GM19395 (cell line): ENCODE measurements around the gene EPO.

Experiments used
- ATAC-seq: cut with Tn5 transposase; IDR thresholded peaks from one replicate; pipeline ENCODE4 v1.9.1; 2021; ENCODE audit warnings: mild to moderate bottlenecking, moderate library complexity; ENCODE audit not compliant: unreplicated experiment

The EPO gene

DNA sequence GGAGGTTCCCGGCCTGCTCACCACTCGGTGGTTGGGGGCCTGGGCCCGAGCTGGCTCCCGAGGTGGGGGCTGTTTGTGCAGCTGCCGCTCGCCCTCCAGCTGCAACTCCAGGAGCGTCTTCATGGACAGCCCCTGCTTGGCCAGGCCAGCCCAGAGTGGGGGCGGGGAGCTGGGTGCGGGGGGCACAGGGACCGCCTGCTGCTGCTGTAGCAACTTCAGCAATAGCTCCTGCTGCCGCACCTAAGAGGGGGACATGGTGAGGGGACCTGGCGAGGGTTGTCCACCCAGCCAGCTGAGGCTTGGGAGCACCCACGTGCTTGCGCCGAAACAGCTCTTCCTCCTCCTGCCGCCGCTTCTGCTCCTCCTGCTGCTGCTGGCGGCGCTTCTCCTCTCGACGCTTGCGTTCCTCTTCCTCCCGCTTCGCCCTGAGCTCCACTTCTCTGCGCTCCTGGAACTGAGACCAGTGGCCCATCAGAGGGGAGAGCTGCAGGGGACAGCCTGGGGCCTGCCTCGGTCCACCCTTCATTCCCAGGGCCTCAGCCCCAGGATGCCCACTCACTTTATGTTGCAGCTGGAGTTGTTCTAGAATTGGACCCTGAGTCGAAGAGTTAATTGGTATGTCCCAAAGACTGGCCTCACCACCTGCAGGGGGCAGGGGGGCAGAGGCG lies 37.1 kb upstream of the EPO start:
- no peak for ATAC-seq

DNA sequence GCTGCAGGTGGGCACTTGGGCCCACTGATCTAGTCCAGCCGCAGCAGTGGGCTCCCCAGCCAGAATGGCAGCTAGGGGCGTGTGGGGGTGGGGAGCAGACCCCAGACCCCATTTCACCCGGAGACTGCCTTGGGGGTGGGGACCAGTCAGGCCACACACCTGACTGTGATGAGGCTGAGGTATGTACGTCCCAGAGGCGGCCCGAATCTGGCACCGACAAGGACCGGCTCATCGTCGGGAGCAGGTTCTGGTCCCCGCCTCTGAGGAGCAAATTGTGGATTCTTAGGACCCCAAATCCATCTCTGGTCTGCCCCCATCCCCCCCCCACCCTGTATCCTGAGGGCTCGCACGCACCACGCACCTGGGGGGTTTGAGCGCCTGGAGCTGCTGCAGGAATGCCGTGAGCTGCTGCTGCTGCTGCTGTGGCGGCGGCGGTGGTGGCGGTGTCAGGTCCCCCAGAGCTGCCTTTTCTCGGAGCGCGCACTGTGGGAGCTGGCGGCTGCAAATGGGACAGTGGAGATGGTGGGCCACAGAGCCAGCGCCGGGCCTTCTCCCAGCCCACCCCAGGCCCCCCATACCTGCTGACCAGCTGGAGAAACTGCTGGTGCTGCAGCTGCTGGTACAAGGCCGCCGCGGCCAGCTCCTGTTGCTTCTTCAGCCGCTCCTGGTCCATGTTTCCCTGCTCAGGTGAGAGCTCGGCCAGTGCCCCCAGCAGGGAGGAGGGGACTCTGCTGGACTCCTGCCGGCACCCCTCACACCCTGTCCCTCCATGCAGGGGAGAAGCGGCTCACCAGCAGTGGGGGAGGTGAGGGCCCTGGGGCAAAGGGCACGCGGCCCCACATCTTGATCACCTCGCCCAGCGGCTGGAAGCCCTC lies 36.4 kb upstream of the EPO start:
- no peak for ATAC-seq

DNA sequence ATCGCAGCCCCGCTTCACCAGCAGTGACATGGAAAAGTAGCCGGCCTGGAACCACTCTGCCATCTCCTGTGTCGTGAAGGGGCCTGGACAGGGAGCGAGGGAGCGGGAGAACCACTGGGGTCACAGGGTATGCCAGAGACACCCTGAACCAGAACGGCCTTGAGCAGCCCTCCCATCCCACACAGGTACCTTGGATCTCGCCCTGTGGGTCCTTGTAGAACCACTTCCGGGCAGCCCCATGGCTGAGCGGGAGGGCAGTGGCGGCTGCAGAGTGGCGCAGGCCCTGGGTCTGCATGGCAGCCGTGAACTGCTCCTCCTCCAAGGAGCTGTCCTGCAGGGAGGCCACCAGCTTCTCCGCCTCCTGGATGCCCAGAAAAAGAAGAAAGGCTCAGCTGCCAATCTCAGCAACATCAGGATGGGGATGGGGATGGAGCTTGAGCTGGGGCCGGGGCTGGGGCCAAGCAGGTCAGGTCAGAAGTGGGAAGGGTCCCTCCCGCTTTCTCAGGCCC lies 35.7 kb upstream of the EPO start:
- ATAC-seq = no peak

DNA sequence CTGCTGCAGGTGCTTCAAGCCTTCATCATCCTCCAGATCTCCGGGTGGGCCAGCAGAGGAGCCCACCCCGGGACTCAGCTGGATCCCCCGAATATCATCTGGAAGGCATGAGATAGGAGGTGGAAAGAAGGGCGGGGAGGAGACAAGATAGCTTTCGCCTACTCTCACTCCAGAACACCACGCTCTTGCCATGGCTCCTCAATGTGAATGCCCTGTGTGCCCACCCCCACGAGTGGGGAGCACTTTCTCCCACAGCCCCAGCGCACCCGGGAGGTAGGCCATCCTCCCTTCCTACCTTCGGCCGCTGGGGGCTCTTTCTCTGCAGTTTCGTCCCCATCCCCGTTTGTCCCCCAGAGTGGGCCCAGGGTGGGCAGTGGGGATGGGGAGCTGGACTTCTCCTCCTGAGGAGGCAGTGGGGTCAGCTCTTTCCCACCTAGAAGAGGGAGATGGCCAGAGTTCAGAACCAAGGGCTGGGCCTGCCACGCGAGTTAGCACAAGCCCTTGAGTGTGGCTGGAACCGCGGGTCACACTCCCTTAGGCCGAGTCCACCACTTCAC lies 35.1 kb upstream of the EPO start:
- ATAC-seq = no peak

DNA sequence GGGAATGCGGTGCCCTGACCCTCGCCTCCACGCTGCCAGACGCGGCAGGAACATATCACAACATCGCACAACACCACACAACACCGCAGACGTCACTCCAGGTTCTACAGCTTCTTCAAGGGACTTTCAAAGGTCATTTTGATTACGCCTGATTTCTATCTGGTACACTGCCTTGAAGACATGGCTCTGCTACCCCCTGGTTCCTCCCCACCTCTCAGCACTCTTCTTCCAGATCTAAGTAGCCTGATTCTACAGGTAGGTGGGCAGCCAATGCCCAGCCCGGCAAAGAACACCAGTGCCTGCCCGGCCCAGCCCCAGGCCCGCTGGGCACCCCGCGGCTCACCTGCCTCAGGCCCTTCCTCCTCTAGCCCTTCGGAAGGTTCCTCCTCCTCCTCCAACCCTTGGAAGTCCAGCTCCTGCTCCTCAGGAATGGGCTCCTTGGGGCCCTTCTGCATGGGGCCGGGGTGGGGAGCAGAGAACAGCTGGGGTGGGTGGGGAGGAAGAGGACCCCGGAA lies 34.6 kb upstream of the EPO start:
- no peak for ATAC-seq

DNA sequence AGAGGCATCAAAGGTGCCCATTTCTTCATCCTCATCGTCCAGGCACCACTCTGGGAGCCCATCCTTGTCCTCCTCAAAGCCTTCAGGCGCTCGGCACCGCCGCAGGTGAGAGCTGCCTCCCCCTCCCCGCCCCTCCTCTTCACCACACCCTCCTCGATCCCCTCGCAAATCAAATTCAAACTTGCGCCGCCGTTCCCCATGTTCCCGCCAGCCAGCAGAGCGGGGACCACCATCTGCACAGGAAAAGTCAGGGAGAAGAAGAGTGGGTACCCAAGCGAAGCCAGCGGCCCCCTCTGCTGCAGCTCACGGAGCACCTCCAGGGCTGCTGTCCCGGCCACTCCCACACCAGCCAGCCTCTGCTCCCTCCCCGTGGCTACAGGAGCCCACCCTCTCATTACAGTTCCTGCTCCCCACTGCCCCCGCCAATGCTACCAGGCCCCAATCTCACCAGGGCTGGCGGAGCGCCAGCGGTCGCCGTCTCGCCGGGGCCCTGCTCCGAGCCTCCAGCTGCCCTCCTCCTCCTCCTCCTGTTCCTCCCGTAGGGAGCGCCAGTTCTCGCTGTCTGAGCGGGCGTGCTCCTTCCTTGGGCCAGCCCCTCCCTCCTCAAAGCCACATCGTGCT lies 34.0 kb upstream of the EPO start:
- ATAC-seq = no peak

DNA sequence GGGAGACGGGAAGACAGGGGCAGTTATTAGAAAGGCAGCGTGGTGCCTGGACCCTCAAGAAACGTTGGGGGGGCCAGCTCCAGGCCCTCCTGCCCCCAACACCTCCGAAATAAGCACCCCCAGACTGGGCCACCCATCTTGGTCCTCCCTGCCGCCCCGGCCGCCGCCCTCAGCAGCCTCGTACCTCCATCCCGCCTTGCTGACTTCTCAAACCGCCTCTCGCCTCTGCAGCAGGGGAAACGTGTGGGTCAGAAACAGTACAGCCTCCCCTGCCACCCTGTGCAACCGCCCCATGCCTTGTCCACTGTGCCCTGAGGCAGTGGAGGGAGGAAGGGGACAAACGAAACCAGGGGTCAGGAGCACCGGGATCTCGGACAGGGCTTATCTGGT lies 33.5 kb upstream of the EPO start:
- no peak for ATAC-seq

DNA sequence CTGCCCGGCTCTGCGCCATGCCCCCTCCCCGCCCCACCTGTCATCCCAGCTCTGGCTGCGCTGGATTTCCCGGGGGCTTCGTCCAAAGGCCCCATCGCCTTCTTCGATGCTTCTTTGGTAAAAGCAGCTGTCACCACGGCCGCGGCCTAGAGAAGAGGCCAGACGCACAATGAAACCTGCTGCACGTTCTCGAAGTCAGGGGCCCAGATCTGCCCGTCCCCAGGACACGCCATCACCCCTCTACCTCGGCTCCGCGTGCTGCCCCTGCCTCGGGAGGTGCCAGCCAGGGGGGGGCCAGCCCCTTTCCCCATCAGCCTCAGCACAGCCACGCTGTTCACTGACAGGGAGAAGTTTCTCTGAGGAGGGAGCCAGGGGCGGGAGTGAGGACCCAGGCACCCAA lies 33.0 kb upstream of the EPO start:
- no peak for ATAC-seq

DNA sequence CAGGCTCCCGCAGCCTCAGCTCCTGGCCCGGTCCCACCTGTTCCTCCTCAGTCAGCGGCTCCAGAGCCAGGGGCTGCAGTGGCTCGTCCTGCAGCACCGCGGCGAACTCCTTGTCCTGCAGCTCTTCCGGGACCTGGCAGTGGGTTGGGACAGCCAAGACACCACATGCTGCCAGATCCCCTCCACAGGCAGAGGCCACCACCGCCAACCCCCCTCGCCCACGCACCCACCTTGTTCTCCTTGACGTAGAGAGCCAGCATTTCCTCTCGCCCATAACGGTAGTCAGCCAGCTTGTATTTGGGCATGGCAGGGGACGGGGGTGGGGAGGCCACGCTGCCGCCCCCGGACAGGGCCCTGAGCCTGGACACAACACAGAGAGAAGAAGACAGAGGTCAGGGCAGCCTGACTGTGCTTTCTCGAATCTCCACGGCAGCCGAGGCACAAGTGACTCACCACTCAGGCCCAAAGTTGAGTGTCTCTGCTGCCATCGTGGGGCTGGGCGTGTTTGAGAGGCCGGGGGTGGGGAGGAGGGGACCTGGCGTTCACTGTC lies 32.4 kb upstream of the EPO start:
- ATAC-seq = no peak

DNA sequence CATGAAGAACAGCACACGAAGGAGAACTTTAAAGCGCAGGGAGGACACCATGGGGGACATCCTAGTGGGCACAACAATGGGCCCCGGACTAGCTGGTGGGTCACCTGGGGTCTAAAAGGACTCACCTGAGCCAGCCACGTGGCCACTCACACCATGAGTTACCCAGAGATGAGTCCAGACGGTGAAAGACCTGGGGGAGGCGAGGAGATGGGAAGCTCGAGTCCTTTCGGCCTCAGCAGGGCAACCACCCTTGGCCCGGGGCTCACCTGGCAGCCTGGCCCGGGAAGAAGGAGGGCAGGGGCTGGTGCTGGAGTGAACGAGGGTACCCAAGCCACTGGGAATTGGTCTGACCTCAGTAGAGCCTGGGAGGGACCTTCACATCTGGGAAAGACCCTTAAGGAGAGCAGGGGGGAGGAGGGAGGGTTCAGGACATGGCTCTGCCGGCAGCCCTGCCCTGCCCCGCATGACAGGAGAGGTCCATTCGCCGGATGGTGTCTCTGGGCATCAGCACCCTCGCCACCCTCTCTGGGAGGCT lies 31.9 kb upstream of the EPO start:
- ATAC-seq = no peak

DNA sequence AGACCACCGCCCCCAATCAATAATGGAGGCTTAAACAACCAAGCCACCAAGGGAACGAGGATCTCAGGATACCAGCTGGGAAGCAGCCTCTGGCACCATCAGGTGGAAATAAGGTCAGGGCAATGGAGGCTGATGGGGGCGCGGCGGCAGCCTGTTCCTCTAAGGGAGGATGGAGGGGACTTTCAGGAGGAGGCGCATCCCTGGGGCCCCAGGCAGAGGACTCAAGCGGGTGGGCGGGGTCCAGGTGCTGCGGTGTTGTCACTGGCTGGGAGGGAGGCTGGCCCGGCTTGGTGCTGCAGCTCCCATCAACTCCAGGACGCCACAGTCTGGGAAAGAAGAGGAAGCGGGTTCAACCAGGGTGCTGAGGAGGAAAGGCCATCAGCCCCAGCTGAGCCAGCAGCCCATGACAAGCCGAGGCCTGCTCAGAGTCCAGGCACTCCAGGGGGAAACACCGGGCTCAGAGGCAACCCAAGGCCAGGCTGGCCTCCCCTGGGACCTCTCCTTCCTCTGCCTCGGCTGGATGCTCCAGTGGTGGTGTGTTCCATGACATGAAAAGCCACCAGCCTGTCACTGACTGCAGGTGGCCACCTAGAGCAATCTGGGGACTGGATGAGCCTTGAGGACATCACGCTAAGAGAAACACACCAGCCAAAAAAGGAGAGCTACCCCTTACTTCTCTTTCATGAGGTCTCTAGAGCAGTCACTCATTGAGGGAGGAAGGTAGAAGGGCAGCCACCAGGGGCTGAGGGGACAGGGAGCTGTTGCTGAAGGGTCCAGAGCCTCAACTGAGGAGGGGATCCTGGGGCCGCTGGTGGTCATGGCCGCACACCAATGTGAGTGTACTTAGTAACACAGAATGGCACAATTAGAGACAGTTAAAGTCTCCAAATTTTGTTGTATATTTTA lies 30.8 kb upstream of the EPO start:
- ATAC-seq = no peak

DNA sequence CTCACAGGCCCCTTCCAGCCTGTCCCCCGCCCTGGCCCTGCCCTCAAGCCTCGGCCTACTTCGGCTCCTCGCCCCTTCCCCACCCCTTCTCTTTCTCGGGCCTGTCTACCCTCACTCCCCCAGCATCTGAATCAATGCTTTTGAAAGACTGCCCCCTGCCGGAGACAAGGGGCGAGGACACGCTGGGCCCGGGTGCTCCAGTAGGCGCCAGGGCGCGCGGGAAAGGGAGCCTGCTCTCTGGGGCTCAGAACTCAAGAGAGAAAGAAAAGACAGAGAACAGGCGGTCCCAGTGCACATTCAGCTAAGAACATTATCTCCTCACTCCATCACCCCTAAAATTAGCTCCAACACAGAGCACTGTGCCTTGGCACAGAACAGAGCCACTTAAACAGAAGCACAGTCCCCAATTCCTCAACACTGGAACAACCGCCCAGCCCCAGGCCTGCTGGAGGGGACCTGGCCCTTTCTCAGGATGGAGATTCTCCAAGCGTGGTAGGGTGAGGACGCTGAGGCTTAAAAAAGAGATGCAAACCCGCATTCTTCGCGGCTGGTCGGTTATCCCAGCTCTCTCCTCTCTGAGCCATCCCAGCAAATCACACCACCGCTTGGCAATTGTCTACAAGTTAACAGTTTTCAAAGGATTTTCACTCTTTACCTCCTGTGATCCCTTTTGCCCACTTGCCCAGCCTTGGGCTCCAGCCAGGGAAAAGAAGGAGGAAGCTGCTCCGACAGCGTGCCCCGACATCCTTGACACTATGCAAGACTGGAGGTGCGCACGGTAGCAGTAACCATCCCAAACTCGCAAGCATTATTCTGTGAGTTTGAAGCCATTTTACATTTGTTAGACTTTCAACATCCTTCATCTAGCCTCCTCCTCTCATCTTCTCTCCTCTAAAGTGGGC lies 28.3 kb upstream of the EPO start:
- ATAC-seq = no peak

DNA sequence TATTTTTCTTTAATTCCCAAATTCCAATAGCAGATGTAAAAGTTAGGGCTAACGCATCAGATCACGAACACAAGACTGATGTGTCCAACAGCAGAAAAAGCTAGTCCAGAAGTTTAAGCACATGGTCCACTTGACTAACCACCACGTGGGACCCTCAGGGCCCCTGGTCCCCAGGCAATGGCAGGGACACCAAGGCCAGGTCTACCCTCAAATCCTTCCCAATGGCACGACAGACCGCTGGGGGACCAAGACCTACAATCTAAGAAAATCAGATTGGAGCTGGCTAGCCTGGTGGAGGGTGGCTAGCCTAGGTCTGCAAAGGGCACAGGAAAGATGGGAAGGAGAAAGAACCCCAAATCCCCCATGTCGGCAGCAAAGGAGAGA lies 27.7 kb upstream of the EPO start:
- no peak for ATAC-seq

DNA sequence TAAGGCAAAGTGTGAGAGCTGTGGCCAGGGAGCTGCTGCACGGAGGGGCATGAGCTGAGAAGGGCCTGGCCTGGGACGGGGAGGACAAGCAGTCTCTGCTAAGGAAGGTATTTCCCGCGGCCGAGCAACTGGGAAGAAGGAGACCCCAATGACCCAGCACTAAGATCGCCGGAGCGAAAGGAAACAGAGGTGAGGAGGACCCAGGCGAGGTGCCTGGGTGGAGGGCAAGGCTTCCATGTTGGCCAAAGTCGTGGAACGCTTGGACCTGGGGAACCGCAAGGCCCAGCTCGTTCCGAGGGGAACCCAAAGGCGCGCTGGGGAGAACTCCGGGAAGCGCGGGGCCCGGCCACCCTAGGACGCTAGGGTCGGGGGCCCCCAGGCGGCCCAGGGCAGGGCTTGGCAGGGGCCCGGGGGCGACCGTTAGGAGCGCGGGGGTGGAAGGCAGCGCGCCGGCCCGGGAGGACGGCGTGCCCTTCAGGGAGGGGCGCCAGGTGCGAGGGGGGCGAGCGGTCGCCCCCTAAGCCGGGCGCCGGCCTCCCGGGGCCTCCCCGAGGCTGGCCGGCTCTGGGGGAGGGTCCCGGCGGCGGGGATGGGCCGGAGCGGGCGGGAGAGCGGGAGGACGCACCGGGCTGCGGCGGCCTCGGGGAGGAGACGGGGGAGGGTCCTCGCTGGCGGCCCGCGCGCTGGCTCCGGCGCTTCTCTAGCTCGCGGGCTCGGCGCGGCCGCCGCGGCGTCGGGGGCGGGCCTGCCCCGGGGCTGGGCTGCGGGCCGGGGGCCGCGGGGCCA lies 26.8 kb upstream of the EPO start:
- peak; percentile 17 for ATAC-seq

DNA sequence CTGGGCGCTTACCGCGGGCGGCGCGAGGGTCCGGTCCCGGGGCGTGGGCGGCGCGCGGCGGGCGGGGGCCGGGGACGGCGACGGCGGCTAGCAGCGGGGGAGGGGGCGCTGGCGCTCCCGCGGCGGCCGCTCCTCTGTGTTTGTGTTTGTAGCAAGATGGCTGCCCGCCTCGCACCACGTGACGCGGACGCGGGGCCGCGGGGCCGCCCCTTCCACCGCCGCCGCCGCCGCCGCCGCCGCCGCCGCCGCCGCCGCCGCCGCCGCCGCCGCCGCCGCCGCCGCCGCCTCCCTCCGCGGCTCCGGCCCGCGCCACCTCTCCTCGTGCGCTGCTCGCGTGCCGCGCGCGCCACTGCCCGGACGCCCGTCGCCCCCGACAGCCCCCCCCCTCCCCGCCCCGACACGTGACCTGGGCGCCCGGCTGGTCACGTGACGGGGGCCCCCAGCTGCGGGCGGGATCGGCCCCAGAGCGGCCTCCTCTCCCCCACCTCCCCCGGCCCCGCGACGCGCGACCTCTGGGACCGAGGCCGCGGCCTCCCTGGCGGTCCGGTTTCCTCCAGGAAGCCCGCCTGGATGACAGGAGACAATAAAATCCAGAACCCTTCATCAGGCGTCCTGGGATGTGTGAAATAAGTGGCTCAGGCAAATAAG lies 26.0 kb upstream of the EPO start, which contains the start of gene GIGYF1:
Gene GIGYF1 (minus strand): TSS at position 153 of the 648 bp plus-strand sequence. CDS start 6,012 bp downstream, outside the sequence.
- ATAC-seq = peak; percentile 52

DNA sequence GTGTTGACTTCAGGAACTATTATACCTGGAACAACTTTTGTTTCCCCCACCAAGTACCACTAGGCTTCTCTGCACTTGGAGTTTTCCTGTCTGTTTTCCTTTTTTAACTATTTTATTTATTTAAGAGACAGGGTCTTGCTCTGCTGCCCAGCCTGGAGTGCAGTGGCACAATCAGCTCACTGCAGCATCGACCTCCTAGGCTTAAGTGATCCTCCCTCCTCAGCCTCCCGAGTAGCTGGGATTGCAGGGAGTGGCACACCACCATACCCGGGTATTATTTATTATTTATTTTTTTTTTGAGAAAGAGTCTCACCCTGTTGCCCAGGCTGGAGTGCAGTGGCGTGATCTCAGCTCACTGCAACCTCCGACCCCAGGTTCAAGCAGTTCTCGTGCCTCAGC lies 24.1 kb upstream of the EPO start:
- ATAC-seq = no peak

DNA sequence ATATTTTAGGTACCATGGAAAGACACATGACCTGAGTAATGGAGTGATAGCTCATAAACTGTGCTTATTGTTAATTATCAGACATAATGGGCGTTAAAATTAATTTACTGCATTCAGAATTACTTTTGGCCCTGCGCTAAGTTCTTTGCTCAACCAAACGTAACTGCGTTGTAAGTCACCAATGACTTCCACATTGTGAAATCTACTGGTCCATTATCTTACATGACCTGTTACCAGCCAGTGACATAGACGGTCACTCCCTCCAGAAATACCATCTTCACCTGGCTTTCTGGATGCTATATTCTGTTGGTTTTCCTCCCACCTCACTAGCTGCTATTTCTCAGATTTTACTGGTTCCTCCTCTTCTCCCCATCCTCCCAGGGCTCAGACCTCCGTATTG lies 21.2 kb upstream of the EPO start:
- ATAC-seq = no peak
